ENCODE data around the gene SLC48A1. TPM values are rescaled to one million over a fixed set of nuclear protein-coding genes. Genes with fewer than 3 reads are reported as not detected.

The SLC48A1 gene
- total RNA-seq, 4 donors from 2014 or later = 19.9 to 76.7 (median 23.1) TPM

DNA sequence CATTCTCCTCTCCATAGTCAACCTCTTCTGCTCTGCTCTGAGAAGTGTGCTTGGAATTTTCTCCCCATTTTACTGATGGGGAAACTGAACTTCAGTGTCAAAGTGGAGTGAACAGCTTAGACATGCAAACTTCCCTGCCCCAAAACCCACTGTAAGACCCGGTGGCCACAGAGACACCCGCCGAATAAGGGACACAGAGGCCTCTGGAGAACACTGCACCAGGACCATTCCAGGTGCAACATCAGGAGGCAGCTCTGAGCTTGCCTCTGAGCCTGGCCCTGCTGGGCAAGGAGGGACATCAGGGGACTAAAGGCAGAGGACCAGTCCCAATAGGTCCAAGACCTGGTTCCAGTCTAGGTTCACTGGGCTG lies 45.0 kb downstream of the SLC48A1 start:
- intact Hi-C loops (cut with DNase I; ENCODE audit: low total_unique reads) (no loop called here), in situ Hi-C loops (cut with MboI; ENCODE audit: low pct_ligation_motif_present in 1 of 4, low pct_unique_long_range_greater_than_20kb in 1 of 4, low sequenced_read_pairs in 3 of 4) (no loop called here)
- WGBS, 2 donors (ENCODE audit: low coverage in 1 of 2) = 57 to 80% methylated on average over 1 to 3 of the region's 3 CpGs
- DNase-seq = no peak
- no peaks in the 10 kb centered on the region for H3K27me3 ChIP-seq
- H3K4me1 ChIP-seq = peaks cover 39 to 82% (median 73%) of the 10 kb centered on the region in 4 donors
- H3K9me3 ChIP-seq = no peaks in the 10 kb centered on the region
- peak overlapping the region in 3 of 4 donors; percentile 70 to 80 (median 72) for H3K4me3 ChIP-seq
- no peaks in the 10 kb centered on the region for H3K36me3 ChIP-seq
- TF ChIP-seq EP300 (IDR thresholded peaks at IDR 0.05; ENCODE audit: low read depth) (no peak), POLR2A (IDR thresholded peaks at IDR 0.05) (no peak), POLR2AphosphoS5 (IDR thresholded peaks at IDR 0.05) (no peak)
- TF ChIP-seq, protein P1, sequence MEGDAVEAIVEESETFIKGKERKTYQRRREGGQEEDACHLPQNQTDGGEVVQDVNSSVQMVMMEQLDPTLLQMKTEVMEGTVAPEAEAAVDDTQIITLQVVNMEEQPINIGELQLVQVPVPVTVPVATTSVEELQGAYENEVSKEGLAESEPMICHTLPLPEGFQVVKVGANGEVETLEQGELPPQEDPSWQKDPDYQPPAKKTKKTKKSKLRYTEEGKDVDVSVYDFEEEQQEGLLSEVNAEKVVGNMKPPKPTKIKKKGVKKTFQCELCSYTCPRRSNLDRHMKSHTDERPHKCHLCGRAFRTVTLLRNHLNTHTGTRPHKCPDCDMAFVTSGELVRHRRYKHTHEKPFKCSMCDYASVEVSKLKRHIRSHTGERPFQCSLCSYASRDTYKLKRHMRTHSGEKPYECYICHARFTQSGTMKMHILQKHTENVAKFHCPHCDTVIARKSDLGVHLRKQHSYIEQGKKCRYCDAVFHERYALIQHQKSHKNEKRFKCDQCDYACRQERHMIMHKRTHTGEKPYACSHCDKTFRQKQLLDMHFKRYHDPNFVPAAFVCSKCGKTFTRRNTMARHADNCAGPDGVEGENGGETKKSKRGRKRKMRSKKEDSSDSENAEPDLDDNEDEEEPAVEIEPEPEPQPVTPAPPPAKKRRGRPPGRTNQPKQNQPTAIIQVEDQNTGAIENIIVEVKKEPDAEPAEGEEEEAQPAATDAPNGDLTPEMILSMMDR (IDR thresholded peaks at IDR 0.05) = no peak
- H3K27ac ChIP-seq = peak overlapping the region; percentile 93 to 97 (median 96)

DNA sequence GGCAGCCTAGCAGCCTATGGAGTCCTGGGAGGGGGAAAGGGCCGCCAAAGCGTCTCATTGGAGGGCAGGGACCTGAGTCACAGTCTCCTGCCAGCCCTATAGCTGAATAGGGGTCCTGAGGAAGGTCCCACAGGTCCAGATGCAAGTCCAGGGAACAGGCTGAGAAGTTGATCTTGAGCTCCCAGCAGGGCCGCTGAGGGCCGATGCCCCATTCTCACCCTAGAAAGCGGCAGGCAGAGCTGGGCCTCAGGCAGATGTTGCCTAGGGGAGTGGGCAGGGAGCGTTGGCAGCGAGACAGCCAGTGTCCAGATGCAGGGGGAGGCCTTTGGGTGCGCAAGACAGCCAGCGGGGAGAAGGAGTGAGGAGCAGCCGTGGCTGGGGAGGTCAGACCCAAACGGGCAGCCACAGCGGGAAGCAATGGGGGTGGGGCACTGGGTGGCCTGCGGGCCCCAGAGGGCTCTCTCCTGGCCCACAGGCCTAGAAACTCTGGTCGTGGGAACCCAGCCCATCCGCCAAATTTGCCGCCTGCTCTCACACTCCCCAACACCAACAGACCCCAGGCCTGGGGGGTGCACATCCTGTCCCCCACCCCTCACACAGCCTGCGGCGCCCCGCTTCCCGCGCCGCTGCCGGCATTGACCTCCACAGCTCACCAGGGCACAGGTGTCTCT lies 45.6 kb downstream of the SLC48A1 start:
- 33% methylated on average over 21 of the region's 23 CpGs; no CpG with 5 or more reads in 1 of the 2 donors for WGBS, 2 donors (ENCODE audit: low coverage in 1 of 2)
- intact Hi-C loops (cut with DNase I; ENCODE audit: low total_unique reads) = no loop called here

DNA sequence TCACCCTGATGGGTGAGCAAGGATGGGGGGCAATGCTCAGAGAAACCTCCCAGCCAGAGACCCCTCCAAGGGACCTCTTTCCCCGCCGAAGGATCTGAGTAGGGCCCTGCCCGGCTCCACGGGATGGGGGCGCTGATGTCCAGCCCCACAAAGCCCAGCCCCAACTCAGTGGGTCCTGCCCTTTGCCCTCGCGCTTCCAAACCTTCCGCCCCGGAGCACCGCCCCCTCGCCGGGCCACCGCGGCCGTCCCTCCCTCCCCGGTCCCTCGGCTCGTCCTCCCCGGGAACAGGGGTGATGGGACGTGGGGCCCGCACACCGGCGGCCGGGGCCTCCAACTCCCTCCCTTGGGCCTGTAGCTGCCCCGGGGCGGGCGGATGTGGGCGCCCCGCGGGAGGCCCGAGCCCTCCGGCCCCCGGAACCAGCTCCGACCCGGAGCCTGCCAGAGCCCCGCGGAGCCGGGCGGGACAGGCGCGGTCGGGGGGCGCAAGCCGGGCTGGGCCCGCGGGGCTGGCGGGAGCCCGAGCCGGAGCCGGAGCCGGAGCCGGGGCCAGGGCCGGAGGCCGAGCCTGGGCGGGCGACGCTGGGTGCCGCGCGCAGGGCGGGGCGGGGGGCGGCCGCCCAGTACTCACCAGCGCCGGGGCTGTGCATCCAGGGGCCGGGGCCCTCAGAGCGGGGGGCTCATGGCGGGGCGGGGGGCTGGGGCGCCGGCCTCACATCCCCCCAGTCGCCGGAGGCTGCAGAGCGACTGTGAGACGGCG lies 46.3 kb downstream of the SLC48A1 start:
- WGBS, 2 donors (ENCODE audit: low coverage in 1 of 2) = 1% methylated on average over 16 of the region's 77 CpGs; no CpG with 5 or more reads in 1 of the 2 donors
- peak overlapping the region; percentile 68 to 80 (median 71) for H3K4me3 ChIP-seq
- in situ Hi-C loops (cut with MboI; ENCODE audit: low pct_ligation_motif_present in 1 of 4, low pct_unique_long_range_greater_than_20kb in 1 of 4, low sequenced_read_pairs in 3 of 4) (no loop called here), intact Hi-C loops (cut with DNase I; ENCODE audit: low total_unique reads) (no loop called here)
- H3K9me3 ChIP-seq = no peaks in the 10 kb centered on the region
- no peaks in the 10 kb centered on the region for H3K36me3 ChIP-seq
- peaks cover 29 to 80% (median 60%) of the 10 kb centered on the region in 4 donors for H3K4me1 ChIP-seq
- no peaks in the 10 kb centered on the region for H3K27me3 ChIP-seq
- peak; percentile 77 for DNase-seq
- peak in 2 of 3 donors; percentile 42 to 43 for TF ChIP-seq POLR2AphosphoS5 (IDR thresholded peaks at IDR 0.05)
- TF ChIP-seq EP300 (IDR thresholded peaks at IDR 0.05; ENCODE audit: low read depth) = no peak
- peak; percentile 14 for TF ChIP-seq POLR2A (IDR thresholded peaks at IDR 0.05)
- TF ChIP-seq, protein P1 (IDR thresholded peaks at IDR 0.05) = peak in 3 of 5 experiments; percentile 8 to 21 (median 13)
- H3K27ac ChIP-seq = peak overlapping the region; percentile 93 to 97 (median 96)

More for the DNA sequence above, 45.6 kb downstream of the SLC48A1 start:
- H3K4me3 ChIP-seq = peak overlapping the region; percentile 68 to 80 (median 71)
- TF ChIP-seq POLR2AphosphoS5 (IDR thresholded peaks at IDR 0.05) (no peak), POLR2A (IDR thresholded peaks at IDR 0.05) (no peak)
- TF ChIP-seq, protein P1 (IDR thresholded peaks at IDR 0.05) = no peak
- H3K4me1 ChIP-seq = peaks cover 35 to 80% (median 67%) of the 10 kb centered on the region in 4 donors
- no peaks in the 10 kb centered on the region for H3K36me3 ChIP-seq
- no peaks in the 10 kb centered on the region for H3K27me3 ChIP-seq
- no peaks in the 10 kb centered on the region for H3K9me3 ChIP-seq
- in situ Hi-C loops (cut with MboI; ENCODE audit: low pct_ligation_motif_present in 1 of 4, low pct_unique_long_range_greater_than_20kb in 1 of 4, low sequenced_read_pairs in 3 of 4) = no loop called here
- peak overlapping the region; percentile 93 to 97 (median 96) for H3K27ac ChIP-seq
- peak; percentile 26 for DNase-seq

DNA sequence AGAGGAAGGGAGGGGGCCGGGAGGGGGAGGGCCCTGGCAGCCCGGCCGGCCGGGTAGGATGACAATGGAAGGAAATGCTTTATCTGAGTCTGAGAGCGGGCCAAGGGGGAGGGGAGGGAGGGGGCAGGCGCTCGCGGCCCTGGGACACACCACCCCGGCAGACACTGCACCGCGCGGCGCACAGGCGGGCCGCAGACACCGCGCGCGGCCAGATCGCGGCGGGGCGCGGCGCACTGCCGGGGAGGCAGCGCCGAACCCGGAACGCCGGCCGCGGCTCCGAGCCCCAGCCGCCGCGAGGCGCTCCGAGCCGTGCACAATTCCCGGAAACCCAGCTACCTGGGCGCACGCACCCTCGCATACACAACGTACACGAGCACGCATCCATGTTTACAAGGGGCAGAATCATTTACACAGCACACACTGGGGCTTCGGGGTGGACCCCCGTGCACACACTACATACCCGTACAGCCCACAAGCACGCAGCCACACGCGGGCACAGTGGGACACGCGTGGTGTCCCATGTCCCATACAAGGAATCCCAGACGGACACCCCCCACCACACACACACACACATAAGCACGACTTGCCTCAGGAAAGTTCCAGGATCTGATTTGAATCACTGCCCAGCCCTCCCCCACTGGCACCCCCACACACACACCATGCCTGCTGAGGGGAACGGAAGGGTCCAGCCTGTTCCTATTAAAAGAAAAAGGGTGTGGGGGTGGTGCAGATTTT lies 47.0 kb downstream of the SLC48A1 start, which contains the start of gene HDAC7:
Gene HDAC7, minus strand, starts transcription at position 8 of the 735 bp plus-strand sequence. CDS start 118 bp downstream, outside the sequence.
- TF ChIP-seq POLR2AphosphoS5 (IDR thresholded peaks at IDR 0.05) (peak in 2 of 3 donors; percentile 76 to 85), POLR2A (IDR thresholded peaks at IDR 0.05) (no peak), EP300 (IDR thresholded peaks at IDR 0.05; ENCODE audit: low read depth) (no peak)
- TF ChIP-seq, protein P1 (IDR thresholded peaks at IDR 0.05) = no peak

More for the DNA sequence above, 47.0 kb downstream of the SLC48A1 start, which contains the start of gene HDAC7:
- H3K4me3 ChIP-seq = peak within 1 kb of the TSS; percentile 68 to 80 (median 71)
- intact Hi-C loops (cut with DNase I; ENCODE audit: low total_unique reads) (no loop called here), in situ Hi-C loops (cut with MboI; ENCODE audit: low pct_ligation_motif_present in 1 of 4, low pct_unique_long_range_greater_than_20kb in 1 of 4, low sequenced_read_pairs in 3 of 4) (no loop called here)
- WGBS, 2 donors (ENCODE audit: low coverage in 1 of 2) = 0% methylated on average over 1 to 26 of the region's 58 CpGs
- DNase-seq = peak; percentile 85
- H3K27ac ChIP-seq = peak within 1 kb of the TSS; percentile 93 to 97 (median 96)
- H3K36me3 ChIP-seq = no peaks in the 10 kb centered on the region
- no peaks in the 10 kb centered on the region for H3K9me3 ChIP-seq
- H3K27me3 ChIP-seq = no peaks in the 10 kb centered on the region
- H3K4me1 ChIP-seq = peaks cover 33 to 80% (median 60%) of the 10 kb centered on the region in 4 donors
